Tibial artery (tissue), 4 donors: Measurements from ENCODE around the gene GLB1L3.
A peak's percentile ranks its signal among the peaks of the same experiment; 100 is the strongest.

Source experiments
- DNase-seq, 2 donors: peaks; one replicate each; pipeline ENCODE4 v3.0.0-alpha.2; 2019
- H3K27ac ChIP-seq, 2 donors: fragments of 200-600 bp; sonication (generic) in 1 of 2; 1 replicate in 1 of 2; 2 replicates in 1 of 2; pipeline ENCODE4 v1.5.1; 2018 to 2019; ENCODE audit warnings: mild to moderate bottlenecking in 1 of 2
- H3K27me3 ChIP-seq, 2 donors: fragments of 200-600 bp; sonication (generic) in 1 of 2; one replicate each; pipeline versions ENCODE4 v1.5.1 to v1.6.0; 2016 to 2019
- H3K36me3 ChIP-seq, 3 donors: fragments of 200-600 bp; sonication (generic) in 2 of 3; one replicate each; pipeline ENCODE4 v1.5.1; 2016 to 2019; ENCODE audit warnings: mild to moderate bottlenecking in 2 of 3
- H3K4me1 ChIP-seq, 4 donors: fragments of 200-600 bp; sonication (generic) in 2 of 4; 1 replicate in 3 of 4; 2 replicates in 1 of 4; pipeline ENCODE4 v1.5.1; 2016 to 2019
- H3K4me3 ChIP-seq, 2 donors: fragments of 200-600 bp; sonication (generic) in 1 of 2; 1 replicate in 1 of 2; 2 replicates in 1 of 2; pipeline ENCODE4 v1.5.1; 2018 to 2019; ENCODE audit warnings: mild to moderate bottlenecking in 2 of 2
- H3K9me3 ChIP-seq, 3 donors: fragments of 200-600 bp; sonication (generic) in 1 of 3; one replicate each; pipeline ENCODE4 v1.5.1; 2016 to 2019
- intact Hi-C: fragments of 100-400 bp; cut with DNase I; formaldehyde crosslinking; loops from one replicate; pipeline ENCODE4 v1.15.0; 2023; ENCODE audit warnings: low total_unique reads
- TF ChIP-seq, protein P1 (sequence below), 2 experiments: fragments of 200-600 bp in 1 of 2; fragments of 450-650 bp in 1 of 2; IDR thresholded peaks; one replicate each; pipeline ENCODE4 v1.5.1; 2017 to 2019; ENCODE audit warnings: antibody characterized with exemption in 2 of 2, mild to moderate bottlenecking in 1 of 2, moderate library complexity in 1 of 2

GLB1L3 gene

DNA sequence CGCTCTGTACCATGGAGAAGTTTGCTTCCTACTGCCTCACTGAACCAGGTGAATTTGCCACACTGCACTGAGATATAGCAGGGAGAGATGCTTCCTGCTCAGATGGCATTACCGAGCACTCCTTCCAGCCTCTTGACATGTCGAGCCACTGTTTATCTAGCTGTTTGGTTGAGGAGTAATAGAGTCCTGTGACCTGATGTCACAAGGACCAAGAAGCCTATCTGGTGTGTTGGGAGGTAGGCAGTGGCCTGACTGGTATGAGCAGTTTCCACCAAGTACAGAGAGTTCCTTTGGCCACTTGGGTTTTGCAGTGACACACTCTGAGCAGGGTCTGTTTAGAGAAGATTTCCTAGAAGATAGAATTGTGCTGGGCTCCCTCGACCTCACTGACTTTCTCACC, 17.6 kb upstream of the GLB1L3 start:
- Histone ChIP-seq H3K4me1 (peaks cover 0 to 19% (median 11%) of the 10 kb centered on the region in 4 donors), H3K9me3 (no peaks in the 10 kb centered on the region), H3K27me3 (no peaks in the 10 kb centered on the region), H3K36me3 (peaks cover 52 to 73% (median 64%) of the 10 kb centered on the region in 3 donors), H3K4me3 (no peak overlapping the region), H3K27ac (no peak overlapping the region)
- TF ChIP-seq, protein P1, sequence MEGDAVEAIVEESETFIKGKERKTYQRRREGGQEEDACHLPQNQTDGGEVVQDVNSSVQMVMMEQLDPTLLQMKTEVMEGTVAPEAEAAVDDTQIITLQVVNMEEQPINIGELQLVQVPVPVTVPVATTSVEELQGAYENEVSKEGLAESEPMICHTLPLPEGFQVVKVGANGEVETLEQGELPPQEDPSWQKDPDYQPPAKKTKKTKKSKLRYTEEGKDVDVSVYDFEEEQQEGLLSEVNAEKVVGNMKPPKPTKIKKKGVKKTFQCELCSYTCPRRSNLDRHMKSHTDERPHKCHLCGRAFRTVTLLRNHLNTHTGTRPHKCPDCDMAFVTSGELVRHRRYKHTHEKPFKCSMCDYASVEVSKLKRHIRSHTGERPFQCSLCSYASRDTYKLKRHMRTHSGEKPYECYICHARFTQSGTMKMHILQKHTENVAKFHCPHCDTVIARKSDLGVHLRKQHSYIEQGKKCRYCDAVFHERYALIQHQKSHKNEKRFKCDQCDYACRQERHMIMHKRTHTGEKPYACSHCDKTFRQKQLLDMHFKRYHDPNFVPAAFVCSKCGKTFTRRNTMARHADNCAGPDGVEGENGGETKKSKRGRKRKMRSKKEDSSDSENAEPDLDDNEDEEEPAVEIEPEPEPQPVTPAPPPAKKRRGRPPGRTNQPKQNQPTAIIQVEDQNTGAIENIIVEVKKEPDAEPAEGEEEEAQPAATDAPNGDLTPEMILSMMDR (IDR thresholded peaks at IDR 0.05) = no peak
- DNase-seq = no peak
- intact Hi-C loops = no loop called here

DNA sequence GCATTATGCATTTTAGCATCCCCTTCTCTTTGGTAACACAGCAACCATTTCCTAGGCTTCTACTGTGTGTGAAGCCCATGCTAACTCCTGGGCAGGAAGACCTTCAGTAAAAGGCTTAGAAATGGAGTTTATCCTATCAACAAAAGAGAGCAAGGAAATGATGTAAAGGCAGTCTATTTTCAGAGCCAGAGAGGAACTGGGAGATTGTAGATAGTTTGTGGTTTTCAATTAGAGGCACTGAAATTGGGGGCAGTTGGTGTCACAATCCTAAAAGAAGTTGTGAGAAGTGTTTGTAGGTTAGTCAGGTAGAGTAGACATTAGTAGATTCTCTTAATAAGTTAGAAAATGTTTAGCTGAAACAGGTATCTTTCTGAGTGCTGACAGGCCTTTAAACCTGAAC, 15.7 kb upstream of the GLB1L3 start:
- Histone ChIP-seq H3K4me1 (peaks cover 0 to 9% (median 0%) of the 10 kb centered on the region in 4 donors), H3K36me3 (peaks cover 53 to 88% (median 70%) of the 10 kb centered on the region in 3 donors), H3K9me3 (no peaks in the 10 kb centered on the region), H3K4me3 (no peak overlapping the region), H3K27me3 (no peaks in the 10 kb centered on the region), H3K27ac (no peak overlapping the region)
- TF ChIP-seq, protein P1 (IDR thresholded peaks at IDR 0.05) = no peak
- intact Hi-C loops = no loop called here
- no peak for DNase-seq

- Histone ChIP-seq H3K36me3 (peaks cover 53 to 88% (median 70%) of the 10 kb centered on the region in 3 donors), H3K9me3 (no peaks in the 10 kb centered on the region), H3K4me3 (no peak overlapping the region), H3K27ac (no peak overlapping the region), H3K27me3 (no peaks in the 10 kb centered on the region), H3K4me1 (peaks cover 0 to 5% (median 0%) of the 10 kb centered on the region in 4 donors)
- no peak for DNase-seq
- TF ChIP-seq, protein P1 (IDR thresholded peaks at IDR 0.05) = no peak
- intact Hi-C loops = no loop called here
These were observed 15.2 kb upstream of the GLB1L3 start for GRCh38 chr11:134260983-134261382.

DNA sequence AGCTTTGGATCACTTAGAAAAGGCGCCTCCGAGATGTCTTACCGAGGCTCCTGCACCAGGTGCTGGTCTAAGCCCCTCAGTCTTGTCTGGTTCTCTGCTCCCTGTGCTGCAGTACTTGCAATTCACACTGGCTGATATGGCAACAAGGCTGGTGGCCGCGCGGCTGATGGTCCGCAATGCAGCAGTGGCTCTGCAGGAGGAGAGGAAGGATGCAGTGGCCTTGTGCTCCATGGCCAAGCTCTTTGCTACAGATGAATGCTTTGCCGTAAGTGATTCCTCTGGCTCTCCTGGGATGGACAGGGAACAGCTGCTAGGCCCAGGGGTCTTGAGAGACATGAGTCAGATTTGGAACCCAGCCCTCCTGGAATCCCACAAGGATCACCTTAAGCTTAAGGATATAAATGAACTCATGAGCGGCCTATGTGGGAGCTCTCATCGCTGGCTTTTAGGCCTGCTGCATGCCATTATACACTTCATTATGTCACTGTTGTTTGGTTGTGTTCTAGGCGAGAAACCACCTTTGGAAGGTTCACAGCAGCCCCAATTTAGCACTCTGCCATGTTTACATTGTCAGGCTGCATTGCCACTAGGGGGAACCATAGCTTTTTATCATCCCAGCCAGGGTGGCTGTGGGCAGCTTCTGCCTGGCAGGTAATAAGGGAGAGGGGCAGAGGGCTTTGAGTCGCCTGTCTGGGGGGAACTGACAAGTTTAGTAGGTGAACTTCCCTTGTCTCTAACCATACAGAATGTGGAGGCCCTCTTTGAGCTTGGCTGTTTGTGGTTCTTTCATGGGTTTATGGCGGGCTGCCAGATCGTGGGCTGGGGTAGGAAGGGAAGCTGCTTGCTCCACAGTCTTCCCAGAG, 14.3 kb upstream of the GLB1L3 start:
- H3K4me1 ChIP-seq = no peaks in the 10 kb centered on the region
- no peak for DNase-seq
- no peak overlapping the region for H3K27ac ChIP-seq
- no peak overlapping the region for H3K4me3 ChIP-seq
- H3K36me3 ChIP-seq = peaks cover 53 to 83% (median 70%) of the 10 kb centered on the region in 3 donors
- TF ChIP-seq, protein P1 (IDR thresholded peaks at IDR 0.05) = peak in 1 of 2 experiments; percentile 19
- no peaks in the 10 kb centered on the region for H3K27me3 ChIP-seq
- intact Hi-C loops = no loop called here
- H3K9me3 ChIP-seq = no peaks in the 10 kb centered on the region

GRCh38 chr11:134264966-134265764, 11.0 kb upstream of the GLB1L3 start:
- intact Hi-C loops = no loop called here
- Histone ChIP-seq H3K27ac (no peak overlapping the region), H3K4me1 (no peaks in the 10 kb centered on the region), H3K4me3 (no peak overlapping the region), H3K27me3 (peaks cover 0 to 4% of the 10 kb centered on the region in 2 donors), H3K9me3 (no peaks in the 10 kb centered on the region), H3K36me3 (peaks cover 34 to 50% (median 41%) of the 10 kb centered on the region in 3 donors)
- no peak for DNase-seq
- TF ChIP-seq, protein P1 (IDR thresholded peaks at IDR 0.05) = no peak
